Measurements from ENCODE around the gene SERPINI1. TPM values are rescaled to one million over a fixed set of nuclear protein-coding genes. Genes with fewer than 3 reads are reported as not detected.

SERPINI1 gene
- total RNA-seq, result 6.3 and 11.8 TPM in 2 replicates

DNA sequence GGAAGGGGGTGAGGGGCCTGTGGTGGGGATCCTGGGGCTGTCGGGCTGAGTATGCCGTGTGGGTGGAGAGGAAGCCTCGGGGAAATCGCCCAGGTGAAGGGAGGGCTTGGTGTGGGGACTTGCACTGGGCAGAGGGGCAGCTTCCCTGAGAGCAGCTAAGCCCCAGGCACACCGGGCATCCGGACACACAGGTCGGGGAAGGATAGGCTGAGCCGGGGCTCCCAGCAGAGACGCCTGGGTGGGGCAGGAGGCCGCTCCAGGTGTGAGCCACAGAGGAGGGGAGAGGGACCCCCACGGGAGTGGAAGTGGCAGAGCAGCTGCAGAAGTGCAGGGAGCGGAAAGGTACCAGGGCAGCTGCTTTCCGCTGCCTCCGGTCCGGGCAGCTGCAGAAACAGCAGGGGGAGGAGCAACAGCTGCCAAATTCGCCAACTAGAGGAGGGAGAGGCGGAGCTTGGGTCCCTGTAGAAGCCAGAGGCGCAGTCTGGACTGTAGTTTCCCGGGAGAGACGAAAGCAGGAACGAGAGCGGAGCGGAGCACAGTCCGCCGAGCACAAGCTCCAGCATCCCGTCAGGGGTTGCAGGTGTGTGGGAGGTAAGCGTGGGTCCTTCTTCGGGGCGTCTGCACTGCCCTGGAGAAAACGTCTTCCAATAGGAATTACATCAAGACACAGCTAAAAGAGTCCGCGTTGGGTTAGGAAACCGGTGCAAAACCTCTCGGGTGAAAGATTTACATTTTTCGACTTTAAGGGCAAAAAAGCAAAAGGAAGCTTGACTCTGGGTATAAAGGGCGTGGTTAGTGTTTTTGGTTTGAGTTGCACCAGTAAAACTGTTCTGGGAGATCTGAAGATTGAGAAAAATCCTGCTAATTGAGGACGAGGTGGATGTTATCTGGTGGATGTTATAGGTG, at the start of gene SERPINI1:
Gene SERPINI1, plus strand, starts transcription at position 489 of the 906 bp plus-strand sequence. CDS start 53,408 bp downstream, outside the sequence.

GRCh38 chr3:167734498-167735232, 856 bp upstream of the SERPINI1 start, which contains the start of gene PDCD10:
PDCD10 (minus strand) TSS chr3:167734892; CDS start chr3:167720157, 14,735 bp downstream.

Other genes starting within 250 kb of the SERPINI1 start
- gene WDR49, start 81.8 kb upstream of the SERPINI1 start, total RNA-seq, result 0.12 and 0.13 TPM in 2 replicates
- 58.0 and 65.7 TPM in 2 replicates for gene PDCD10, start 829 bp upstream of the SERPINI1 start, total RNA-seq

All from aortic smooth muscle cell (primary cell).